Muscle layer of colon (tissue), 2 donors: ENCODE measurements around the gene SH2D3A.
A peak's percentile ranks its signal among the peaks of the same experiment; 100 is the strongest.

Source experiments
- H3K27ac ChIP-seq: one replicate; pipeline ENCODE4 v1.7.0; 2013; ENCODE audit warnings: low read depth, mild to moderate bottlenecking, low read length, moderate library complexity
- H3K27me3 ChIP-seq, 2 donors: one replicate each; pipeline ENCODE4 v1.7.0; 2013; ENCODE audit warnings: low read length in 2 of 2, mild to moderate bottlenecking in 2 of 2; ENCODE audit not compliant: insufficient read depth in 2 of 2, control insufficient read depth in 1 of 2
- H3K36me3 ChIP-seq: one replicate; pipeline ENCODE4 v1.7.0; 2013; ENCODE audit warnings: mild to moderate bottlenecking, low read length; ENCODE audit not compliant: insufficient read depth
- H3K4me1 ChIP-seq: one replicate; pipeline ENCODE4 v1.7.0; 2013; ENCODE audit warnings: mild to moderate bottlenecking, low read length; ENCODE audit not compliant: insufficient read depth
- H3K4me3 ChIP-seq, 2 donors: one replicate each; pipeline ENCODE4 v1.7.0; 2013; ENCODE audit warnings: low read length in 2 of 2, low read depth in 1 of 2, mild to moderate bottlenecking in 1 of 2, moderate library complexity in 1 of 2
- H3K9ac ChIP-seq: one replicate; pipeline ENCODE4 v1.7.0; 2013; ENCODE audit warnings: low read length
- H3K9me3 ChIP-seq: one replicate; pipeline ENCODE4 v1.7.0; 2013; ENCODE audit warnings: mild to moderate bottlenecking, low read length
- donor health status: abdominal sarcoma.
- donor health status: Adenocarcinoma of cecum.

The SH2D3A gene

GRCh38 chr19:6739883-6740588 lies 27.2 kb downstream of the SH2D3A start:
- no peaks in the 10 kb centered on the region for H3K27me3 ChIP-seq
- H3K4me3 ChIP-seq, result peak overlapping the region; percentile 87 to 95
- peaks cover 16% of the 10 kb centered on the region for H3K36me3 ChIP-seq
- H3K9me3 ChIP-seq, result no peaks in the 10 kb centered on the region
- H3K4me1 ChIP-seq, result peaks cover 46% of the 10 kb centered on the region
- H3K9ac ChIP-seq, result peak overlapping the region; percentile 80
- peak overlapping the region; percentile 92 for H3K27ac ChIP-seq

- Histone ChIP-seq H3K27me3 (no peaks in the 10 kb centered on the region), H3K4me1 (peaks cover 40% of the 10 kb centered on the region), H3K36me3 (peaks cover 15% of the 10 kb centered on the region), H3K9me3 (no peaks in the 10 kb centered on the region), H3K9ac (peak within 1 kb of the TSS; percentile 80), H3K27ac (peak within 1 kb of the TSS; percentile 98), H3K4me3 (peak within 1 kb of the TSS; percentile 87 to 95)
Observed at GRCh38 chr19:6739390-6739882, 27.8 kb downstream of the SH2D3A start, which contains the start of gene TRIP10. TSS of gene TRIP10 (plus strand) at chr19:6739680. CDS start at chr19:6739762, 82 bp downstream.

- Histone ChIP-seq H3K27me3 (no peaks in the 10 kb centered on the region), H3K27ac (peak overlapping the region; percentile 98), H3K4me1 (peaks cover 35% of the 10 kb centered on the region), H3K9ac (peak overlapping the region; percentile 11), H3K4me3 (peak overlapping the region; percentile 50 to 55), H3K36me3 (peaks cover 10% of the 10 kb centered on the region), H3K9me3 (no peaks in the 10 kb centered on the region)
Observed at GRCh38 chr19:6738787-6739389, 28.3 kb downstream of the SH2D3A start.

- Histone ChIP-seq H3K27me3 (no peaks in the 10 kb centered on the region), H3K9me3 (no peaks in the 10 kb centered on the region), H3K36me3 (peaks cover 5% of the 10 kb centered on the region), H3K4me3 (peak overlapping the region in 1 of 2 donors; percentile 50), H3K4me1 (peaks cover 32% of the 10 kb centered on the region), H3K27ac (peak overlapping the region; percentile 98), H3K9ac (peak overlapping the region; percentile 4)
Observed at GRCh38 chr19:6737873-6738786, 29.1 kb downstream of the SH2D3A start.

- H3K9ac ChIP-seq, result peak within 1 kb of the TSS; percentile 54
- H3K4me1 ChIP-seq, result peaks cover 32% of the 10 kb centered on the region
- peak within 1 kb of the TSS; percentile 98 for H3K27ac ChIP-seq
- H3K27me3 ChIP-seq, result no peaks in the 10 kb centered on the region
- H3K36me3 ChIP-seq, result peaks cover 6% of the 10 kb centered on the region
- peak within 1 kb of the TSS; percentile 31 to 85 for H3K4me3 ChIP-seq
- no peaks in the 10 kb centered on the region for H3K9me3 ChIP-seq
Observed at GRCh38 chr19:6737284-6737872, 29.9 kb downstream of the SH2D3A start, which contains the start of gene GPR108. TSS of gene GPR108 (minus strand) at chr19:6737580. CDS start at chr19:6737576, 4 bp downstream.

- peak overlapping the region; percentile 54 for H3K9ac ChIP-seq
- no peaks in the 10 kb centered on the region for H3K27me3 ChIP-seq
- H3K4me3 ChIP-seq, result peak overlapping the region; percentile 31 to 85
- H3K9me3 ChIP-seq, result no peaks in the 10 kb centered on the region
- H3K36me3 ChIP-seq, result peaks cover 11% of the 10 kb centered on the region
- H3K4me1 ChIP-seq, result peaks cover 28% of the 10 kb centered on the region
- peak overlapping the region; percentile 97 for H3K27ac ChIP-seq
Observed at GRCh38 chr19:6736917-6737283, 30.3 kb downstream of the SH2D3A start.

- Histone ChIP-seq H3K27me3 (no peaks in the 10 kb centered on the region), H3K9me3 (no peaks in the 10 kb centered on the region)
Observed at GRCh38 chr19:6736169-6736916, 30.9 kb downstream of the SH2D3A start.

GRCh38 chr19:6735181-6735911 lies 31.9 kb downstream of the SH2D3A start:
- H3K27me3 ChIP-seq, result no peaks in the 10 kb centered on the region
- H3K27ac ChIP-seq, result peak overlapping the region; percentile 97
- peak overlapping the region in 1 of 2 donors; percentile 1 for H3K4me3 ChIP-seq
- H3K9me3 ChIP-seq, result no peaks in the 10 kb centered on the region
- peaks cover 15% of the 10 kb centered on the region for H3K36me3 ChIP-seq
- peak overlapping the region; percentile 54 for H3K9ac ChIP-seq
- peaks cover 28% of the 10 kb centered on the region for H3K4me1 ChIP-seq

More at GRCh38 chr19:6736169-6736916, 30.9 kb downstream of the SH2D3A start:
- Histone ChIP-seq H3K4me3 (peak overlapping the region; percentile 31 to 85), H3K9ac (peak overlapping the region; percentile 54), H3K36me3 (peaks cover 15% of the 10 kb centered on the region), H3K4me1 (peaks cover 28% of the 10 kb centered on the region), H3K27ac (peak overlapping the region; percentile 97)

GRCh38 chr19:6734096-6734696 lies 33.0 kb downstream of the SH2D3A start:
- Histone ChIP-seq H3K4me3 (no peak overlapping the region), H3K4me1 (peaks cover 28% of the 10 kb centered on the region), H3K36me3 (peaks cover 15% of the 10 kb centered on the region), H3K27ac (no peak overlapping the region), H3K27me3 (no peaks in the 10 kb centered on the region), H3K9me3 (no peaks in the 10 kb centered on the region), H3K9ac (no peak overlapping the region)
